Kidney epithelial cell (primary cell): ENCODE data around the gene ZC3HAV1. TPM values are rescaled to one million over a fixed set of nuclear protein-coding genes. Genes with fewer than 3 reads are reported as not detected.

Source experiments
- DNase-seq: peaks from one replicate; pipeline ENCODE4 v3.0.0-alpha.2; 2010; ENCODE audit warnings: low read depth
- H3K27me3 ChIP-seq: 2 replicates; pipeline ENCODE4 v1.6.0; 2011; ENCODE audit warnings: low read length; ENCODE audit not compliant: control insufficient read depth, insufficient read depth
- H3K36me3 ChIP-seq: 2 replicates; pipeline ENCODE4 v1.5.1; 2011; ENCODE audit warnings: low read length; ENCODE audit not compliant: control insufficient read depth, insufficient read depth
- H3K4me3 ChIP-seq: 2 replicates; pipeline ENCODE4 v1.5.1; 2011; ENCODE audit warnings: low read depth, mild to moderate bottlenecking, control low read depth, low read length
- CTCF ChIP-seq: IDR thresholded peaks from 2 replicates; pipeline ENCODE4 v1.5.1; 2011; ENCODE audit warnings: mild to moderate bottlenecking, moderate library complexity, low read length, control low read depth, inconsistent platforms; ENCODE audit not compliant: insufficient read depth, poor library complexity, severe bottlenecking
- total RNA-seq: library from RNA; depleted of rRNA; stranded (reverse); fragments of >200 nt; gene quantifications from 2 replicates; pipeline ENCODE4 v1.2.3, GENCODE V29; 2015

The ZC3HAV1 gene
- total RNA-seq, 1 donor from 2014 or later = 43.4 TPM

- H3K4me3 ChIP-seq = no peak overlapping the region
- TF ChIP-seq CTCF = no peak
- H3K27me3 ChIP-seq = no peaks in the 10 kb centered on the region
- H3K36me3 ChIP-seq = no peaks in the 10 kb centered on the region
- DNase-seq = no peak
Observed at GRCh38 chr7:139119486-139119849, 9.9 kb upstream of the ZC3HAV1 start.

GRCh38 chr7:139118805-139119485 lies 9.4 kb upstream of the ZC3HAV1 start:
- no peak for TF ChIP-seq CTCF
- no peaks in the 10 kb centered on the region for H3K27me3 ChIP-seq
- DNase-seq = no peak
- no peaks in the 10 kb centered on the region for H3K36me3 ChIP-seq
- H3K4me3 ChIP-seq = no peak overlapping the region

- DNase-seq = peak; percentile 38
- no peak overlapping the region for H3K4me3 ChIP-seq
- peak; percentile 5 for TF ChIP-seq CTCF
- H3K36me3 ChIP-seq = no peaks in the 10 kb centered on the region
- no peaks in the 10 kb centered on the region for H3K27me3 ChIP-seq
Observed at GRCh38 chr7:139118234-139118804, 8.8 kb upstream of the ZC3HAV1 start.

DNA sequence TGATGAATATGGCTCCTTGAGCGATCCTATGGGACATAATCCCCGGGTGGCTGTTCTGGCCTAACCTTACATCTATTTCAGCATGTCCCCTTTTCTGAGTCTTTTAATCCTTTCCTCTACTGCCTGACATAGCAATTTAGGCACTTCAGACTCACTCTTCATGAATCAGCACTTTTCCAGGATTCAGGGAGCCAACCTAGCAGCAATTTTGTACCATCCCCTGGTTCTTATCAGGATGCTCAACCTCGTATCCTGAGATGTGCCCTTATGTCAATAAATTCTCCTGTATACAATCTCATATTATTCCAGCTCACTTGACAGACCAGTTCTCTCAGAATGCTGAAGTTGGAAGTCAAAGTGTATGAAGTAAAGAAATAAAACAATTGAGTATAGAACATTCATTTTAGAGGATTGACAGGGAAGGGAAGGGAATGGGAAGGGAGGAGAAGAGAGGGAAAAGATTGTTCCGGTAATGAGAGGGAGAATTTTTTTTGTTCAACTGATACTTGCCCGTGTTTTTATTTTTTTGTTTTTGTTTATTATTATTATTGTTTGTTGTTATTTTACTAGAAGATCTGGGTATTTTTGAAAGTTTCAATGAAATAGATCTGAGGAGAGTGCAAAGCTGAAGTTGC lies 8.2 kb upstream of the ZC3HAV1 start:
- H3K36me3 ChIP-seq = no peaks in the 10 kb centered on the region
- DNase-seq = no peak
- H3K27me3 ChIP-seq = no peaks in the 10 kb centered on the region
- no peak overlapping the region for H3K4me3 ChIP-seq
- TF ChIP-seq CTCF = no peak

GRCh38 chr7:139116999-139117398 lies 7.5 kb upstream of the ZC3HAV1 start:
- no peaks in the 10 kb centered on the region for H3K27me3 ChIP-seq
- H3K4me3 ChIP-seq = no peak overlapping the region
- TF ChIP-seq CTCF = no peak
- DNase-seq = no peak
- no peaks in the 10 kb centered on the region for H3K36me3 ChIP-seq

- Histone ChIP-seq H3K4me3 (no peak overlapping the region), H3K27me3 (no peaks in the 10 kb centered on the region), H3K36me3 (no peaks in the 10 kb centered on the region)
- TF ChIP-seq CTCF = no peak
- DNase-seq = no peak
Observed at GRCh38 chr7:139115104-139115503, 5.6 kb upstream of the ZC3HAV1 start.
